K562 (cell line): ENCODE measurements around the gene MYLIP. TPM values are rescaled to one million over a fixed set of nuclear protein-coding genes. Genes with fewer than 3 reads are reported as not detected.

Source experiments
- ATAC-seq: fragments of 200-7000 bp; cut with Tn5 transposase; 3 replicates; pipeline ENCODE4 v1.9.1; 2020; ENCODE audit warnings: moderate library complexity
- BruUV-seq: library from RNA; stranded (reverse); fragments of 400-500 nt; replicated peaks from 2 replicates; lab custom pipeline; 2021; lab: Mats Ljungman, UMichigan
- CTCF ChIA-PET: fragments of 300-600 bp; formaldehyde crosslinking; extraction: SDS; loops from one replicate; lab custom pipeline; 2021; ENCODE audit warnings: low intra/inter-chr PET ratio; lab: Yijun Ruan, JAX
- POLR2A ChIA-PET: fragments of 300-600, 350-650 bp; sonication (Branson Sonifier 250); formaldehyde crosslinking; extraction: SDS; loops from one replicate; lab custom pipeline; 2021; ENCODE audit warnings: antibody characterized with exemption, inconsistent platforms; lab: Yijun Ruan, JAX
- DNase-seq, 4 experiments: peaks; one replicate each; pipeline versions ENCODE4 v3.0.0 to v3.0.0-alpha.2; 2011 to 2018; ENCODE audit warnings: low spot score in 3 of 4, mixed read lengths in 3 of 4; ENCODE audit errors: extremely low read depth in 1 of 4
- FAIRE-seq: peaks from 2 replicates; lab custom pipeline; 2011; peaks lifted over from hg19 to GRCh38; lab: Jason Lieb, UNC
- H2AFZ ChIP-seq: 2 replicates; pipeline ENCODE4 v1.6.0; 2011; ENCODE audit warnings: low read depth, low read length, control low read depth, inconsistent platforms
- H3K27ac ChIP-seq: fragments of 200-600 bp; 3 replicates; pipeline ENCODE4 v1.8.0; 2011; ENCODE audit warnings: low read depth, mild to moderate bottlenecking, control low read depth, inconsistent platforms, low read length, moderate library complexity, mixed read lengths; ENCODE audit errors: extremely low read depth
- H3K27me3 ChIP-seq, 2 experiments: fragments of 300-600 bp in 1 of 2; 2 replicates in 1 of 2; 3 replicates in 1 of 2; pipeline versions ENCODE4 v1.6.0 to v1.8.0; 2011; ENCODE audit warnings: inconsistent platforms in 2 of 2, low read length in 2 of 2, mild to moderate bottlenecking in 1 of 2, mixed read lengths in 1 of 2, moderate library complexity in 1 of 2; ENCODE audit not compliant: control insufficient read depth in 2 of 2, insufficient read depth in 2 of 2
- H3K36me3 ChIP-seq: fragments of 300-600 bp; 3 replicates; pipeline ENCODE4 v1.8.0; 2011; ENCODE audit warnings: mild to moderate bottlenecking, low read length, inconsistent platforms; ENCODE audit not compliant: control insufficient read depth, insufficient read depth
- H3K4me1 ChIP-seq, 2 experiments: fragments of 200-600 bp in 1 of 2; replicated peaks in 1 of 2; 2 replicates in 1 of 2; 3 replicates in 1 of 2; pipeline versions ENCODE4 v1.5.1 to v1.8.0; 2011; ENCODE audit warnings: inconsistent platforms in 2 of 2, low read length in 2 of 2, mild to moderate bottlenecking in 1 of 2, mixed read lengths in 1 of 2, moderate library complexity in 1 of 2; ENCODE audit not compliant: control insufficient read depth in 2 of 2, insufficient read depth in 2 of 2
- H3K4me2 ChIP-seq: 2 replicates; pipeline ENCODE4 v1.6.1; 2011; ENCODE audit warnings: low read length, control low read depth, inconsistent platforms, mixed read lengths; ENCODE audit not compliant: insufficient read depth
- H3K4me3 ChIP-seq: fragments of 200-600 bp; sonication (generic), shearing (Covaris generic); 2 replicates; pipeline ENCODE4 v1.5.1; 2016; ENCODE audit warnings: control low read depth, inconsistent platforms
- H3K79me2 ChIP-seq: fragments of 200-600 bp; 3 replicates; pipeline ENCODE4 v1.8.0; 2011; ENCODE audit warnings: low read length, inconsistent platforms; ENCODE audit not compliant: control insufficient read depth, insufficient read depth
- H3K9ac ChIP-seq, 2 experiments: 2 replicates each; pipeline versions ENCODE4 v1.6.0 to v1.6.1; 2011; ENCODE audit warnings: low read depth in 2 of 2, low read length in 2 of 2, control low read depth in 1 of 2, inconsistent platforms in 1 of 2, mild to moderate bottlenecking in 1 of 2, mixed read lengths in 1 of 2; ENCODE audit not compliant: insufficient read depth in 1 of 2
- H3K9me1 ChIP-seq: one replicate; pipeline ENCODE4 v1.6.0; 2011; ENCODE audit warnings: inconsistent platforms, mild to moderate bottlenecking, low read length, moderate library complexity; ENCODE audit not compliant: control insufficient read depth, insufficient read depth
- H3K9me3 ChIP-seq: replicated peaks from 2 replicates; pipeline ENCODE4 v1.5.1; 2011; ENCODE audit warnings: low read depth, low read length, inconsistent platforms; ENCODE audit not compliant: control insufficient read depth, insufficient read depth
- H4K20me1 ChIP-seq: replicated peaks from 2 replicates; pipeline ENCODE4 v1.6.1; 2011; ENCODE audit warnings: low read length, inconsistent platforms, mixed read lengths; ENCODE audit not compliant: control insufficient read depth, insufficient read depth
- DLX4 ChIP-seq: fragments of 250-450 bp; sonication (Bioruptor Pico); IDR thresholded peaks from 2 replicates; pipeline ENCODE4 v1.6.1; 2021; ENCODE audit warnings: mild to moderate bottlenecking
- EWSR1 ChIP-seq: fragments of 450-650 bp; IDR thresholded peaks from 2 replicates; pipeline ENCODE4 v1.6.1; 2018; ENCODE audit warnings: borderline replicate concordance, mild to moderate bottlenecking, low read depth, moderate library complexity; ENCODE audit not compliant: partially characterized antibody
- HINFP ChIP-seq: fragments of 450-650 bp; conservative IDR thresholded peaks from 2 replicates; pipeline ENCODE4 v1.6.1; 2016; ENCODE audit warnings: missing genetic modification characterization, low read depth, mild to moderate bottlenecking, control low read depth, missing compliant biosample characterization
- LARP7 ChIP-seq: fragments of 450-650 bp; IDR thresholded peaks from 2 replicates; pipeline ENCODE4 v1.6.1; 2016
- MYC ChIP-seq, 2 experiments: fragments of 250-450 bp in 1 of 2; sonication (Bioruptor Pico) in 1 of 2; IDR thresholded peaks; 2 replicates each; pipeline versions ENCODE4 v1.5.1 to v1.6.1; 2012 to 2021; ENCODE audit warnings: low read depth in 2 of 2, borderline replicate concordance in 1 of 2, improper control_type of control experiment in 1 of 2, low read length in 1 of 2, mild to moderate bottlenecking in 1 of 2, moderate library complexity in 1 of 2
- MYNN ChIP-seq, 2 experiments: sonication (generic); formaldehyde crosslinking in 1 of 2; IDR thresholded peaks; 2 replicates each; pipeline versions ENCODE4 v1.5.0 to v1.6.1; 2016 to 2020; ENCODE audit warnings: antibody characterized with exemption in 1 of 2, missing genetic modification reagents in 1 of 2
- POLR2A ChIP-seq: fragments of 450-650 bp; conservative IDR thresholded peaks from 2 replicates; pipeline ENCODE4 v1.6.1; 2016
- POLR2AphosphoS2 ChIP-seq: IDR thresholded peaks from 2 replicates; pipeline ENCODE4 v1.6.1; 2012; ENCODE audit warnings: low read length, improper control_type of control experiment
- POLR2B ChIP-seq: fragments of 450-650 bp; IDR thresholded peaks from 2 replicates; pipeline ENCODE4 v1.6.1; 2018; ENCODE audit warnings: low read depth; ENCODE audit not compliant: partially characterized antibody
- SPI1 ChIP-seq: IDR thresholded peaks from 2 replicates; pipeline ENCODE4 v1.6.1; 2011; ENCODE audit warnings: low read depth, low read length, control low read depth, borderline replicate concordance
- SUPT5H ChIP-seq: fragments of 450-650 bp; IDR thresholded peaks from 2 replicates; pipeline ENCODE4 v1.6.1; 2016
- ZFPM2 ChIP-seq: fragments of 250-450 bp; sonication (Bioruptor Pico); IDR thresholded peaks from 2 replicates; pipeline ENCODE4 v1.5.1; 2022; ENCODE audit warnings: mild to moderate bottlenecking
- WGBS: fragments of 100-300 bp; shearing (Covaris generic); methylation state at CpG from one replicate; pipeline ENCODE4 v1.1.6; 2016; ENCODE audit warnings: low coverage, mixed read lengths; ENCODE audit not compliant: insufficient coverage; ENCODE audit errors: missing lambda C conversion rate; 5-methylcytosine and 5-hydroxymethylcytosine counted together
- in situ Hi-C: fragments of 300-500 bp; cut with MboI; formaldehyde crosslinking; loops from 4 replicates; pipeline ENCODE4 v1.15.0; 2018; ENCODE audit warnings: inconsistent platforms, mixed read lengths
- intact Hi-C: fragments of 100-400 bp; cut with micrococcal nuclease; formaldehyde crosslinking; loops from 2 replicates; pipeline ENCODE4 v1.14.2; 2022
- polyA plus RNA-seq, 8 experiments: library from polyadenylated mRNA; depleted of rRNA in 4 of 8; stranded (reverse) in 5 of 8; unstranded in 3 of 8; fragments of >200 nt; fragmentation: Nextera tagmentation in 2 of 8; fragmentation: Illumina TruSeq in 1 of 8; extraction: Ambion mirVana in 2 of 8; extraction: Trizol in 1 of 8; gene quantifications; 2 replicates each; pipeline versions ENCODE4 v1.2.1 to v1.2.3, GENCODE V29; 2011 to 2014; ENCODE audit warnings: inconsistent platforms in 1 of 8, missing spikeins in 1 of 8
- total RNA-seq, 7 experiments: library from RNA; depleted of rRNA in 6 of 7; stranded (reverse); fragments of >200 nt in 6 of 7; fragmentation: Illumina TruSeq in 2 of 7; extraction: Trizol in 2 of 7; gene quantifications; 2 replicates each; pipeline versions ENCODE4 v1.2.1 to v1.2.3, GENCODE V29; 2011 to 2021; ENCODE audit warnings: low replicate concordance in 1 of 7

The MYLIP gene
- total and polyA plus RNA-seq, 9 of the 15 experiments (the other 6 are each of a cell fraction or from before 2014, with no cell fraction given) = 10.8 to 43.5 (median 31.5) TPM

DNA sequence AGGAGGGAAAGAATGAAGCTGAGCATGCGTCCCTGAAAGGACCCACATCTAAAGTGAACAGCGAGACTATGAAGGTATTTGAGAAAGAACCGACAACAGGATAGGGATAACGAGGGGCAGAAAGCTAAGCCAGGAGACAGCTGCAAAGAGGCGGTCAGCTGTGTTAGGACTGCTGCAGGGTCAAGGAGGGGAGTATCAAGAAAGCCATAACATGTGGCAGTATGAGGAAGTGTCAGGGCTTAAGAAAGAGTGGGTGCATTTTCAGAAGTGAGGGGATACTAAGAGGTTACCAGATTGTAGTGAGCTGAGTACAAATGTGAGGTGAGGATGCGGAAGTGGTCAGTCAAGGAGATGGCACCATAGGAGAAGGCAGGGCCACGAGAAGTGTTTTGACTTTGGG, 21.2 kb downstream of the MYLIP start:
- H3K27ac ChIP-seq = no peak overlapping the region
- peaks cover 0 to under 1% of the 10 kb centered on the region in 2 experiments; a peak in 1 of 5 replicates for H3K4me1 ChIP-seq
- ChIA-PET CTCF (no interaction called here), POLR2A (interaction anchor here (0.5 to 16.6 kb wide), 6 partner anchors 12 to 503 kb away, joined by 3 to 168 read pairs (median 6); partner anchors contain the start of gene MYLIP)
- 91% methylated on average over 7 of the region's 7 CpGs for WGBS
- no peak overlapping the region for H2AFZ ChIP-seq
- FAIRE-seq (no peak), DNase-seq (no peak), ATAC-seq (peak; percentile 36)
- H3K9me1 ChIP-seq = no peaks in the 10 kb centered on the region
- no TSS peak for BruUV-seq
- no peak overlapping the region for H3K9ac ChIP-seq
- in situ Hi-C loops = no loop called here
- peaks cover 29% of the 10 kb centered on the region for H4K20me1 ChIP-seq
- TF ChIP-seq POLR2A (peak; percentile 65; the same call in 1 of the 2 replicates), HINFP (tag) (no peak), SUPT5H (peak; percentile 61), POLR2B (peak; percentile 61), ZFPM2 (CRISPR knock-in tag) (0 out of 2 replicates have a peak, but pooled peaks have one; percentile 39), MYNN (IDR thresholded peaks at IDR 0.05) (peak; percentile 17; the same call in 1 of the 2 replicates), MYNN (CRISPR knock-in tag; IDR thresholded peaks at IDR 0.05) (no peak), EWSR1 (peak; percentile 84), SPI1 (peak; percentile 56; the same call in 1 of the 2 replicates), DLX4 (CRISPR knock-in tag) (no peak), MYC (IDR thresholded peaks at IDR 0.05; ENCODE audit: low read depth, low read length) (no peak), MYC (CRISPR knock-in tag; IDR thresholded peaks at IDR 0.05; ENCODE audit: borderline replicate concordance, low read depth) (no peak), LARP7 (no peak), POLR2AphosphoS2 (peak; percentile 50; the same call in 1 of the 2 replicates)
- no peak overlapping the region for H3K4me2 ChIP-seq
- intact Hi-C loops = no loop called here
- H3K36me3 ChIP-seq = peaks cover 96% of the 10 kb centered on the region
- H3K79me2 ChIP-seq = peaks cover 33% of the 10 kb centered on the region
- H3K27me3 ChIP-seq = no peaks in the 10 kb centered on the region
- H3K4me3 ChIP-seq = no peak overlapping the region
- H3K9me3 ChIP-seq = no peaks in the 10 kb centered on the region
